LNCaP clone FGC (cell line): ENCODE results near the gene PHF13.

Source experiments
- DNase-seq: peaks from one replicate; pipeline ENCODE4 v3.0.0-alpha.2; 2011; ENCODE audit warnings: low read depth
- H3K4me3 ChIP-seq: 2 replicates; pipeline ENCODE4 v1.5.1; 2011; ENCODE audit warnings: mild to moderate bottlenecking, low read depth, low read length, control low read depth
- TF ChIP-seq, protein P1 (sequence below): IDR thresholded peaks from 2 replicates; pipeline ENCODE4 v1.5.1; 2012; ENCODE audit warnings: mild to moderate bottlenecking; ENCODE audit not compliant: control insufficient read depth, insufficient read depth; ENCODE audit errors: extremely low read depth

Gene PHF13

DNA sequence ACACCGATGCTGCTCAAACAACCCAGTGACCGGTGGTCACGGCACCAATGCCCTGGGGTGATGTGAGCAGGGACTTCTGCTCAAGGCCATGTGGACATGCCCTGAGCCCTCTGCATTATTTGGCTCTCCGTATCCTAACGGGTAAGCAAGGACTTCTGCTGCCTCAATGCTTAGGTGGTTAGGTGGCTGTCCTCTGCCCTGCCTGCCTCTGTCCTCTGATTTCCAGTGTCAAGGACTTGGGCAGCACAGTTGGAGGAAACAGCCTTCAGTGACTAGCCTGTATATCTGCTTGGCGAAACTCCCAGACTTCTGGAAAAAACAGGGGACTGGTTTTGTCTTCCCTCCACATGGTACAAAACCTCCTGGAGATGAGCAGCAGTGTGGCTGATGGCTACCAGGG is 53.6 kb downstream of the PHF13 start:
- no peak for DNase-seq
- TF ChIP-seq, protein P1, sequence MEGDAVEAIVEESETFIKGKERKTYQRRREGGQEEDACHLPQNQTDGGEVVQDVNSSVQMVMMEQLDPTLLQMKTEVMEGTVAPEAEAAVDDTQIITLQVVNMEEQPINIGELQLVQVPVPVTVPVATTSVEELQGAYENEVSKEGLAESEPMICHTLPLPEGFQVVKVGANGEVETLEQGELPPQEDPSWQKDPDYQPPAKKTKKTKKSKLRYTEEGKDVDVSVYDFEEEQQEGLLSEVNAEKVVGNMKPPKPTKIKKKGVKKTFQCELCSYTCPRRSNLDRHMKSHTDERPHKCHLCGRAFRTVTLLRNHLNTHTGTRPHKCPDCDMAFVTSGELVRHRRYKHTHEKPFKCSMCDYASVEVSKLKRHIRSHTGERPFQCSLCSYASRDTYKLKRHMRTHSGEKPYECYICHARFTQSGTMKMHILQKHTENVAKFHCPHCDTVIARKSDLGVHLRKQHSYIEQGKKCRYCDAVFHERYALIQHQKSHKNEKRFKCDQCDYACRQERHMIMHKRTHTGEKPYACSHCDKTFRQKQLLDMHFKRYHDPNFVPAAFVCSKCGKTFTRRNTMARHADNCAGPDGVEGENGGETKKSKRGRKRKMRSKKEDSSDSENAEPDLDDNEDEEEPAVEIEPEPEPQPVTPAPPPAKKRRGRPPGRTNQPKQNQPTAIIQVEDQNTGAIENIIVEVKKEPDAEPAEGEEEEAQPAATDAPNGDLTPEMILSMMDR = no peak
- H3K4me3 ChIP-seq = no peak overlapping the region

DNA sequence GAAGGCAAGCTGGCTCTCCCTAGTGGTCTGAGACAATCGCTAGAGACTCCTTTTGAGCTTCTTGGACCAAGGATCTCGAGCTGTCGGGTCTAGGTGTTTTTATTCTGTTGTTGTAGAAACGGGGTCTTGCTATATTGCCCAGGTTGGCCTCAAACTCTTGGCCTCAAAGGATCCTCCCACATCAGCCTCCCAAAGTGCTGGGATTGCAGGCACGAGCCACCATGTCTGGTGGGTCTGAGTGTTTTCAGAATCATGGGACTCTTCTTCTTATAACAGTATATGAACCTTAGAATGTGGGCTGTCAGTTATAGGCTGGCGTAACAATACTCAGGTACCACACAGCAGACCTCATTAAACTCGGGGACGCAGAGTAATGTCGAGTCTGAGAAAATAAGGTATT is 55.0 kb downstream of the PHF13 start:
- no peak for DNase-seq
- H3K4me3 ChIP-seq = no peak overlapping the region
- TF ChIP-seq, protein P1 = no peak

DNA sequence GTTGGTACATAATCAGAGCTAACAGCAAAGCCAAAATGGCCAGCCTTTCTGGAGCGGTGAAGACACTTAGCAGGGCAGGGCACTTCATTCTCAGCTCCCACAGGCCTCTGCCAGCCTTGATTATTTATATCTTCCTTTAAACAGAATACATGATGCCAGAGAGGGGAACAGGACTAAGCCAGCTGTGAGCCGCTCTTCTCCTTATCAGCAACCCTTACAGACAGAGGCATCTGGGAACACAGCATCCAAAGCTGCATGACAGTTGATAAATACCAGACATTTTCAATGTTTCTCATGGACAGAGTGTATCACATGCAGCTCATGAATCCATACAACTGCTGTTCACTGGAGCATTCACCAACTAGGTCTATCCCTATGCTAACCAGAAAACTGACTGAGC is 59.0 kb downstream of the PHF13 start:
- no peak overlapping the region for H3K4me3 ChIP-seq
- no peak for DNase-seq
- TF ChIP-seq, protein P1 = no peak
